Keratinocyte (primary cell): ENCODE measurements around the gene FIP1L1. TPM values are rescaled to one million over a fixed set of nuclear protein-coding genes. Genes with fewer than 3 reads are reported as not detected.

Source experiments
- DNase-seq: peaks from one replicate; pipeline ENCODE4 v3.0.0-alpha.2; 2011; ENCODE audit warnings: low read depth, missing footprints, low spot score
- FAIRE-seq: peaks from 2 replicates; lab custom pipeline; 2011; peaks lifted over from hg19 to GRCh38; lab: Jason Lieb, UNC
- H2AFZ ChIP-seq: 2 replicates; pipeline ENCODE4 v1.6.0; 2012; ENCODE audit warnings: low read length, control low read depth, inconsistent platforms; ENCODE audit not compliant: control insufficient read depth
- H3K27ac ChIP-seq: 2 replicates; pipeline ENCODE4 v1.5.1; 2011; ENCODE audit warnings: low read length; ENCODE audit not compliant: control insufficient read depth, insufficient read depth
- H3K27me3 ChIP-seq: 3 replicates; pipeline ENCODE4 v1.6.0; 2011; ENCODE audit warnings: low read length; ENCODE audit not compliant: control insufficient read depth, insufficient read depth; ENCODE audit errors: extremely low read depth
- H3K36me3 ChIP-seq, 2 experiments: 2 replicates in 1 of 2; 3 replicates in 1 of 2; pipeline ENCODE4 v1.5.1; 2011; ENCODE audit warnings: low read length in 2 of 2, mild to moderate bottlenecking in 1 of 2; ENCODE audit not compliant: control insufficient read depth in 2 of 2, insufficient read depth in 2 of 2; ENCODE audit errors: extremely low read depth in 1 of 2
- H3K4me1 ChIP-seq: 3 replicates; pipeline ENCODE4 v1.5.1; 2011; ENCODE audit warnings: low read length; ENCODE audit not compliant: control insufficient read depth, insufficient read depth; ENCODE audit errors: extremely low read depth
- H3K4me2 ChIP-seq: 3 replicates; pipeline ENCODE4 v1.6.0; 2011; ENCODE audit warnings: low read depth, low read length; ENCODE audit not compliant: control insufficient read depth, insufficient read depth; ENCODE audit errors: extremely low read depth
- H3K4me3 ChIP-seq, 3 experiments: fragments of 200-600 bp in 1 of 3; sonication (generic) in 1 of 3; 2 replicates in 2 of 3; 3 replicates in 1 of 3; pipeline ENCODE4 v1.5.1; 2011 to 2016; ENCODE audit warnings: low read length in 3 of 3, mild to moderate bottlenecking in 3 of 3, control low read depth in 2 of 3, inconsistent platforms in 1 of 3, low read depth in 1 of 3, mixed read lengths in 1 of 3, mixed run types in 1 of 3, moderate library complexity in 1 of 3; ENCODE audit not compliant: control insufficient read depth in 2 of 3, insufficient read depth in 2 of 3; ENCODE audit errors: extremely low read depth in 1 of 3
- H3K79me2 ChIP-seq: 2 replicates; pipeline ENCODE4 v1.6.0; 2012; ENCODE audit warnings: low read length; ENCODE audit not compliant: control insufficient read depth, insufficient read depth
- H3K9ac ChIP-seq: 3 replicates; pipeline ENCODE4 v1.6.0; 2011; ENCODE audit warnings: low read length; ENCODE audit not compliant: control insufficient read depth, insufficient read depth; ENCODE audit errors: extremely low read depth
- H3K9me1 ChIP-seq: 3 replicates; pipeline ENCODE4 v1.6.0; 2011; ENCODE audit warnings: low read length; ENCODE audit not compliant: control insufficient read depth, insufficient read depth; ENCODE audit errors: extremely low read depth
- H3K9me3 ChIP-seq: 2 replicates; pipeline ENCODE4 v1.5.1; 2012; ENCODE audit warnings: low read depth, low read length; ENCODE audit not compliant: control insufficient read depth
- H4K20me1 ChIP-seq: 3 replicates; pipeline ENCODE4 v1.6.0; 2011; ENCODE audit warnings: low read length; ENCODE audit not compliant: control insufficient read depth, insufficient read depth; ENCODE audit errors: extremely low read depth
- EZH2 ChIP-seq: IDR thresholded peaks from one replicate; pipeline ENCODE4 v1.6.1; 2012; ENCODE audit warnings: inconsistent platforms, mild to moderate bottlenecking, low read length, moderate library complexity
- dilution Hi-C: fragments of 300-500 bp; cut with MboI; formaldehyde crosslinking; loops from one replicate; pipeline ENCODE4 v1.7.0; 2020; ENCODE audit warnings: low sequenced_read_pairs; ENCODE audit not compliant: extremely low pct_ligation_motif_present
- polyA plus RNA-seq, 5 experiments: library from polyadenylated mRNA; depleted of rRNA in 3 of 5; stranded (reverse) in 3 of 5; stranded (forward) in 1 of 5; unstranded in 1 of 5; fragments of >200 nt; gene quantifications; 1 replicate in 1 of 5; 2 replicates in 3 of 5; 3 replicates in 1 of 5; pipeline versions ENCODE4 v1.2.1 to v1.2.3, GENCODE V29; 2011 to 2012; ENCODE audit warnings: missing spikeins in 2 of 5, low read depth in 1 of 5, low replicate concordance in 1 of 5
- TF ChIP-seq, protein P1 (sequence below), 3 experiments: IDR thresholded peaks in 1 of 3; conservative IDR thresholded peaks in 1 of 3; optimal IDR thresholded peaks in 1 of 3; 2 replicates in 2 of 3; 3 replicates in 1 of 3; pipeline versions ENCODE3 to v1.5.1; 2011; ENCODE audit warnings: low read length in 3 of 3, mild to moderate bottlenecking in 3 of 3, moderate library complexity in 2 of 3, control low read depth in 1 of 3, inconsistent platforms in 1 of 3; ENCODE audit not compliant: insufficient read depth in 2 of 3; ENCODE audit errors: extremely low read depth in 1 of 3

The FIP1L1 gene
- polyA plus RNA-seq, 1 donor (not counting 4 experiments of a cell fraction or from before 2014, with no cell fraction given): 36.7 TPM

DNA sequence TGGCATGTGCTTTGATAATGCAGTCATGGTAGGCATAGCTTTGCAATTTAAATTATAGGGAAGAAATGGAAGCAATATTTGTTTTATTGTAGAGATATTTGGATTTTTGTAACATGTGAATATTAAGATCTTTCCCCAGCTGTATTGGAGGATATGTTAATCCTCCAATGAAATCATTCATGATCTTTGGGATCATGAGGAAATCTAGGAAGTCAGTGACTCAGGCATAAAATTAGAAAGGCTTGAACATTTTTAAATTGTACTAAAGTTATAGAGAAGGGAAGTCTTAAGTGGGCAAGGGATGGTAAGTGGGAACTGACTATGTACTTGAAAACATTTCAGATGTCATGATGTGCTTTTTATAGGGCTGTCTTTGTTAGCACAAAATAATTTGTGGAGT is 46.8 kb downstream of the FIP1L1 start:
- no peaks in the 10 kb centered on the region for H3K4me1 ChIP-seq
- H3K27ac ChIP-seq: no peak overlapping the region
- FAIRE-seq: no peak
- H3K9me3 ChIP-seq: no peaks in the 10 kb centered on the region
- no peaks in the 10 kb centered on the region for H3K9me1 ChIP-seq
- no peak overlapping the region for H3K4me2 ChIP-seq
- dilution Hi-C loops: no loop called here
- H4K20me1 ChIP-seq: no peaks in the 10 kb centered on the region
- H3K9ac ChIP-seq: no peak overlapping the region
- no peak for DNase-seq
- no peak overlapping the region for H3K4me3 ChIP-seq
- peaks cover 2 to 4% of the 10 kb centered on the region in 2 experiments for H3K36me3 ChIP-seq
- H2AFZ ChIP-seq: no peak overlapping the region
- H3K27me3 ChIP-seq: no peaks in the 10 kb centered on the region
- H3K79me2 ChIP-seq: no peaks in the 10 kb centered on the region
- TF ChIP-seq, protein P1, sequence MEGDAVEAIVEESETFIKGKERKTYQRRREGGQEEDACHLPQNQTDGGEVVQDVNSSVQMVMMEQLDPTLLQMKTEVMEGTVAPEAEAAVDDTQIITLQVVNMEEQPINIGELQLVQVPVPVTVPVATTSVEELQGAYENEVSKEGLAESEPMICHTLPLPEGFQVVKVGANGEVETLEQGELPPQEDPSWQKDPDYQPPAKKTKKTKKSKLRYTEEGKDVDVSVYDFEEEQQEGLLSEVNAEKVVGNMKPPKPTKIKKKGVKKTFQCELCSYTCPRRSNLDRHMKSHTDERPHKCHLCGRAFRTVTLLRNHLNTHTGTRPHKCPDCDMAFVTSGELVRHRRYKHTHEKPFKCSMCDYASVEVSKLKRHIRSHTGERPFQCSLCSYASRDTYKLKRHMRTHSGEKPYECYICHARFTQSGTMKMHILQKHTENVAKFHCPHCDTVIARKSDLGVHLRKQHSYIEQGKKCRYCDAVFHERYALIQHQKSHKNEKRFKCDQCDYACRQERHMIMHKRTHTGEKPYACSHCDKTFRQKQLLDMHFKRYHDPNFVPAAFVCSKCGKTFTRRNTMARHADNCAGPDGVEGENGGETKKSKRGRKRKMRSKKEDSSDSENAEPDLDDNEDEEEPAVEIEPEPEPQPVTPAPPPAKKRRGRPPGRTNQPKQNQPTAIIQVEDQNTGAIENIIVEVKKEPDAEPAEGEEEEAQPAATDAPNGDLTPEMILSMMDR (optimal IDR thresholded peaks at IDR 0.05 in 1 of 3, IDR thresholded peaks at IDR 0.05 in 1 of 3, conservative IDR thresholded peaks at IDR 0.05 in 1 of 3; ENCODE audit: extremely low read depth in 1 of 3, insufficient read depth in 2 of 3, low read length in 3 of 3): no peak
- TF ChIP-seq EZH2: no peak

DNA sequence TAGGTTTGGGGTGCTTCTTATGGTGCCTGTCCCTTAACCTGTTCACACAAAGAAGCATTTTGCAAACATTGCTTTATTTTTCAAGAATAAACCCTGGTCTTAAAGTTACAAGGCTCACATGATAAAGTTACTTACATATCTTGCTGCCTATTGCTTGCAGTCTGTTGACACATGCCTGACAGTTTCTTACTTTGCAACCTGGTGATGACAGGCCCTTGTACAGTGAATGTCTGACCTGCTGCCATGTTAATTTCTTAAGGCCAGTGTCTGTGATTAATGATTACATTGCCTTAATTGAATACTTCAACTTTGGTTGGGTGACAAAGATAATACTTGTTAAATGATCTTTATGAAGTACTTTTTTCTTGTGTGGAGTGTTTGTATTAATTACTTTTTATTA is 49.9 kb downstream of the FIP1L1 start:
- no peak overlapping the region for H2AFZ ChIP-seq
- H3K36me3 ChIP-seq: peaks cover 4 to 5% of the 10 kb centered on the region in 2 experiments
- no peak overlapping the region for H3K27ac ChIP-seq
- H3K27me3 ChIP-seq: no peaks in the 10 kb centered on the region
- H3K9me3 ChIP-seq: no peaks in the 10 kb centered on the region
- TF ChIP-seq, protein P1 (optimal IDR thresholded peaks at IDR 0.05 in 1 of 3, IDR thresholded peaks at IDR 0.05 in 1 of 3, conservative IDR thresholded peaks at IDR 0.05 in 1 of 3; ENCODE audit: extremely low read depth in 1 of 3, insufficient read depth in 2 of 3, low read length in 3 of 3): no peak
- TF ChIP-seq EZH2: no peak
- dilution Hi-C loops: no loop called here
- H3K4me1 ChIP-seq: no peaks in the 10 kb centered on the region
- DNase-seq: no peak
- no peak overlapping the region for H3K4me3 ChIP-seq
- H3K9me1 ChIP-seq: no peaks in the 10 kb centered on the region
- no peak for FAIRE-seq
- H3K4me2 ChIP-seq: no peak overlapping the region
- H4K20me1 ChIP-seq: no peaks in the 10 kb centered on the region
- H3K9ac ChIP-seq: no peak overlapping the region
- H3K79me2 ChIP-seq: no peaks in the 10 kb centered on the region
